ENCODE results near the gene OFD1.

Gene OFD1

GRCh38 chrX:13734278-13735172 is at the start of gene OFD1, which contains the start of gene TRAPPC2:
OFD1 (plus strand) TSS chrX:13734748; CDS start chrX:13735072, 324 bp downstream.
TRAPPC2 (minus strand) TSS chrX:13734620; CDS start chrX:13719963, 14,657 bp downstream.
- peak; percentile 96 for DNase-seq

GRCh38 chrX:13685126-13685763 is 49.3 kb upstream of the OFD1 start:
- no peak for DNase-seq

GRCh38 chrX:13687203-13687602 is 47.3 kb upstream of the OFD1 start:
- DNase-seq = no peak

- DNase-seq = no peak
Measured at GRCh38 chrX:13688384-13688957, 46.1 kb upstream of the OFD1 start.

- DNase-seq = peak; percentile 92
Measured at GRCh38 chrX:13688958-13689740, 45.4 kb upstream of the OFD1 start, which contains the start of gene RAB9A. RAB9A (plus strand) TSS chrX:13689128; CDS start chrX:13708747, 19,619 bp downstream.

GRCh38 chrX:13689741-13690211 is 44.8 kb upstream of the OFD1 start:
- no peak for DNase-seq

- no peak for DNase-seq
Measured at GRCh38 chrX:13690836-13691235, 43.7 kb upstream of the OFD1 start.

GRCh38 chrX:13691841-13692371 is 42.6 kb upstream of the OFD1 start:
- DNase-seq = no peak

- no peak for DNase-seq
Measured at GRCh38 chrX:13692771-13693231, 41.7 kb upstream of the OFD1 start.

GRCh38 chrX:13693341-13693961 is 41.1 kb upstream of the OFD1 start:
- no peak for DNase-seq

GRCh38 chrX:13694359-13694758 is 40.2 kb upstream of the OFD1 start:
- DNase-seq = no peak

GRCh38 chrX:13694983-13695382 is 39.6 kb upstream of the OFD1 start:
- no peak for DNase-seq

- DNase-seq = no peak
Measured at GRCh38 chrX:13695601-13696115, 38.9 kb upstream of the OFD1 start.

- no peak for DNase-seq
Measured at GRCh38 chrX:13697455-13697854, 37.1 kb upstream of the OFD1 start.

GRCh38 chrX:13697976-13698375 is 36.6 kb upstream of the OFD1 start:
- DNase-seq = no peak

GRCh38 chrX:13698432-13698831 is 36.1 kb upstream of the OFD1 start:
- no peak for DNase-seq

- DNase-seq = no peak
Measured at GRCh38 chrX:13699183-13699826, 35.2 kb upstream of the OFD1 start.

- DNase-seq = no peak
Measured at GRCh38 chrX:13700380-13700779, 34.2 kb upstream of the OFD1 start.

- no peak for DNase-seq
Measured at GRCh38 chrX:13702111-13702789, 32.3 kb upstream of the OFD1 start.

- DNase-seq = no peak
Measured at GRCh38 chrX:13703135-13703534, 31.4 kb upstream of the OFD1 start.

Measured in femur (tissue), 1 donor.